TTC549 (cell line): Measurements from ENCODE around the gene TBXAS1.

ENCODE experiments used
- FAIRE-seq: peaks from 2 replicates; lab custom pipeline; 2012; peaks lifted over from hg19 to GRCh38; lab: Jason Lieb, UNC

Gene TBXAS1

DNA sequence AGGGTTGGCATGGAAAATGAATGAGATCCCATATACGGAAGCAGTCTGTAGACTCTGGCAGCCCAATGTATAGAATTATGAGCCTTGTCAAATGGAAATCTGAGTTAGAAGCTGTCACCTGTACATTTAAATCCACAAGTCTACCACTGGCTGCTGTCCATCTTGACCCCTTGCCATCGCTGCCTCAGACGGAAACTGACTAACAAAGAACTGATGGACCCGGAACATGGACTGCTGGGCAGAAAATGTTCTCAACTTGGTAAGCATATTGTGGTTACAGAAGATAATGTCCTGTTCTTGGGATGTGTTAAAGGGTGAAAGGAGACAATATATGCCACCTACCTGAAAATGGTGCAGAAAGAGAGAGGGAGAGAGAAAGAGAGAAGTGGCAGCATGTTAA lies 196.2 kb downstream of the TBXAS1 start:
- FAIRE-seq, result no peak

DNA sequence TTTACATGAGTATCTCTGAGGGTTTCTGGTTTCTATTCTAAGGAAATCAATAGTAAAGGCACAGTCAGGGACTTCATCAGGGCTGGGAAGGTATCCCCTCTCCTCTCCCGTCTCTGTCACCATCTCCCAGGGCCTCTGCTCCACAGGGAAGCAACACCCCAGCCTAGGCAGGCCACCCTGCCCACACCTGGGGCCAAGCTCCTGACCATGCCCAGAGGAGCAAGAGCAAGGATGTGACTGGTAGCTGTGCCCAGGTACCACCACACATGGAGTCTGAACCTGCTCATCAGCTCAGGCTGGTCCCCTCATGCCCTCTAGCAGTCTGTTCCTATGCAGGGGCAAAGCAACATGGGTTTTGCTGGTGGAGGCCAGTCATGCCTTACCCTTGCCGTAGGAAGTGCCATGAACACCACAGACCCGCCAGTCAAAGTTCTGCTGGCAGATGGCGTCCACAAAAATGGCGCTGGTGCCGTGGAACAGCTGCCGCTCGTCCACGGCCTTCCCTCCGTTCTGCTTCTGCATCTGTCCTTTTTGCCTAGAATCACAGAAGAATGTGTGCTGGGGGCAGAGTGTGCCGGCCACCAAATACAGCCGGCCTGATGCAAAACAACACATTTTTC lies 196.9 kb downstream of the TBXAS1 start:
- no peak for FAIRE-seq

DNA sequence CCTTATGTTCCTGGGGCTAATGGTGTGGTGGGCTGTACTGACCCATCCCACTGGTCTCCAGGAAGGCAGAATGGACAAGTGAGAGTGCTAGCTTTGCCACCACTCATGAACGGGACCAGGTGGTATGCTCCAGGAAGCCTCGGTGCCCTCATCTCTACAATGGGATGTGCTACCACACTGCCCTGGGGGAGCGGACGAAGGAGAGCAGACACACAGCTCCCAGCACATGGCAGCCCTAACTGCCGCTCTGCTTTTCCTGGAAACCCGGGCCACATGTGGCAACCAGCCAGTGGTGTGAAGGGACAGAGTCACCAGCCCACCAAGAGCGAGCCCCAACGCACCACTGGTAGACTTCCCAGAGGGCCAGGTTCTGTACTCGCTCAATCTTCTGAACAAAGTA lies 197.9 kb downstream of the TBXAS1 start:
- no peak for FAIRE-seq

DNA sequence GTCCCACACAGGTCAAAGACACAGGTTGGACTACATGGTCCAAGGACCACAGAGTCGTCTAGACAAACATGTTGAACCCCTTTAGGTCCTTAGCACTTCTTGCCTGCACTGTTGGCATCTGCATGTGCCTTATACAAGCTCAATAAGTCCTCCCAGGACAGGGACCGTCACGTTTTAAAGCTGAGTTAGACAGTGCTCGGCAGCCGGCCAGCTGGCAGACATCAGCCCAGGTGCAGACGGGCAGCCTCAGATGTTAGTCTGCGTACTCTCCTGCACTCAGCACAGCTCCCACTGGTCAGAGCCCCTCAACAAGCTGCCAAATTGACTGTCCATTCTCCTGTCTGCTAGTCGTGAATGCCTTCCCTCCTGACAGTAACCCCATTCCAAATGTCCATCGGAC lies 198.8 kb downstream of the TBXAS1 start:
- FAIRE-seq, result no peak

DNA sequence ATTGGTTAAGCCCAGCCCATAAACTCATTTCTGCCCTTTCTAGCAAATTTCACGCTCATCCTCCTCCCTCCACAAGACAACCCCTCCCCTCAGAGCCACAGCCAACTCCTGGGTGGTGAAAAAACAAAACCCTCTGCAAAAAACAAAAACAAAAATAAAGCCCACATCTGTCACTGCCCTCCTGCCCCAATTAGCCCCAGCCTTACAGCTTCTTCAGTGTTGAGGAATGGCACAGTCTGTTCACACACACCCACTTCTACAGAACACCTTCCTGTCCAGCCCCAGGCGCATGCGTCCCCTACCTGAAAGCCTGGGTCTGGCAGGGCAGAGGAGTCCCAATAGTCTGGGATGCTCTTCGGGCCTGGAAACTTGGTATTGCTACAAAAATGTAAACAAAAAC lies 199.2 kb downstream of the TBXAS1 start:
- FAIRE-seq, result no peak

DNA sequence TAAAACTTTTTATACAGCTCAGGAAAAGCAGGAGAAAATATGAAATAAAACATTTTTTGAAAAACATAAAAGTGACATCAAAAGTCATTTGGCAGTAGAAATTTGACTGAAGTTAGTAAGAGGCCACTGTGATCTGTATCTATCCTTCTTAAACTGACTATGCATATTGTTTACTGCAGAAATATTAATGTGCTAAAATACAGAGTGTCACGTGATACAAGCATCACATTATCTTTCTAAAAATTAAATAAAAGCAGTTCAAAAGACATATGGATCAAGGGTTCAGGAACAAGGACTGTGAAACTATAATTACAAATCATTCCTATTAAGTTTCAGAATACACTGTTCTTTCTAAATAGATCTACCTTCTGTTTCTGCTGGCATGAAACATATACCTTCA lies 200.0 kb downstream of the TBXAS1 start:
- no peak for FAIRE-seq

DNA sequence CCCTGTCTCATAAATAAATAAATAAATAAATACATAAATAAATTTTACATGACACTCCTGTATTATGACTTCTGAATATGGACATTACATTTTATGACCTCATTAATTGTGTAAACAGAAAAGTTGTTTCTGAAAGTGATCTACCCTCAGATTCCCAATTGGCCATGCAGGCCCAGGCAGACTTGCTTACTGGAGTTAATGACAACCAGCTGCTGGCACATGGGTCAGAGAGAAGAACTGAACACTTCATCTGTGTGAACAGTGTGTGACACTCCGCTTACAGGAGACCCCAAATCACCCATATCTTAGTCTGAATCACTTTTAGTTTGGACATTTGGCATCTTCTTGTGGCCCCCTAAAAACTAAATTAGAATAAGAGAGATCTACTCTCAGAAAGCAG lies 202.3 kb downstream of the TBXAS1 start:
- no peak for FAIRE-seq

DNA sequence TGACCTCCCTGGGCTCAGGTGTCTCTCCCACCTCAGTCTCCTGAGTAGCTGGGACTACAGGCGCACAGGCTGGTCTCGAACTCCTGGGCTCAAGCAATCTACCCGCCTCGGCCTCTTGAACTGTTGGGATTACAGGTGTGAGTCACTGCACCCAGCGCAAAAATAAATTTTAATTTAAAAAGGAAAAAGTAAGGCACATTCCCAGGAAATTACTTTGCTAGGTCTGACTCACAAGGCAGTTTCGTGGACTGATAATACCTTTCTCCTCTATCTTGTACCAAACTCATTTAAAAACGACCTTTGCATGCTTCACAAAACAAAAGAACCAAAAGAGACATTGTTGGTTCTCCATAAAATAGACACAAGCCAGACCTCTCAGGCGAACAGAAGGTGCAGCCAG lies 204.0 kb downstream of the TBXAS1 start:
- FAIRE-seq, result no peak

DNA sequence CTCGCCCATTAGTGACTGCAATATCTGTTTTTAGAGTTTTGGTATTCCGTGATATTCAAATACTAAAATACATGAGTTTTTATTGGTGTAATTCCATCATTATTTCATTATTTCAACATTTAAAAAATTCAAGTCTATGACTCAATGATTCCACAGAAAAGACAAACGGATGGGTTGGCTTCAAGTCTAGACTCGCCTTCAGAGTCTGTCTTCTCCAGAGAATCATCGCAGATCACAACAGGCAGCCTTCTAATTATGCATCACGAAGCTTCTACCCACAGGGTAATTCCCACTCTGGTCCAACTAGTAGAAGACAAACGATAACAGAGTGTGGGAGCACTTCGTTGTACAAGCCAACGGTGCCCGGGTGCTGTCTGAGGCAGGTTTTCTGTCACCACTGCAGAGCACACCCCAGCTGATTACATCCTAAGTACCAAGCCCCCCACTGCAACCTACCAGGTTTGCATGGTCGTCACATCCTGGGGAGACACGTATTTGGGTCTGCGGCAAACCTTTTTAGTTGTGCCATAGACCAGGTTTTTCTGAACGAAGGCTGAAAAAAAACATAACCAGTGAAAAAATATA lies 204.8 kb downstream of the TBXAS1 start:
- no peak for FAIRE-seq

DNA sequence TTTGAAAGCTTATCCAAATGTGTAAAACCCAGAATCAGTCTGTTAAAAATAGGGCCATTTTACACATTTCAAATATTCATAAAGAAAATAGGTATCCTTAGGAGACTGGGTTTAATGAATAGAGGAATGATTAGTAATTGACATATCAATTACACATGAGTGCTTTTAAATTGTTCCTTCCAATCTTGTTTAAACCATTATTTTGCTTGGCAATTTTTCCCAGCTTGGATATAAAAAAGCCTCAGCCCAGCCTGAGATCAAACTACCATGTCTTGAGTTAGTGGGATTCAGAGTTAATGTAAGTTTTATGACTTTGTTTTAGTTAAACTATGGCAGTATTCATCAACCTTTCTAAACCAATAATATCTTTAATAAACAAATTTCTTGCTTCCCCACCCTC lies 205.4 kb downstream of the TBXAS1 start:
- no peak for FAIRE-seq

DNA sequence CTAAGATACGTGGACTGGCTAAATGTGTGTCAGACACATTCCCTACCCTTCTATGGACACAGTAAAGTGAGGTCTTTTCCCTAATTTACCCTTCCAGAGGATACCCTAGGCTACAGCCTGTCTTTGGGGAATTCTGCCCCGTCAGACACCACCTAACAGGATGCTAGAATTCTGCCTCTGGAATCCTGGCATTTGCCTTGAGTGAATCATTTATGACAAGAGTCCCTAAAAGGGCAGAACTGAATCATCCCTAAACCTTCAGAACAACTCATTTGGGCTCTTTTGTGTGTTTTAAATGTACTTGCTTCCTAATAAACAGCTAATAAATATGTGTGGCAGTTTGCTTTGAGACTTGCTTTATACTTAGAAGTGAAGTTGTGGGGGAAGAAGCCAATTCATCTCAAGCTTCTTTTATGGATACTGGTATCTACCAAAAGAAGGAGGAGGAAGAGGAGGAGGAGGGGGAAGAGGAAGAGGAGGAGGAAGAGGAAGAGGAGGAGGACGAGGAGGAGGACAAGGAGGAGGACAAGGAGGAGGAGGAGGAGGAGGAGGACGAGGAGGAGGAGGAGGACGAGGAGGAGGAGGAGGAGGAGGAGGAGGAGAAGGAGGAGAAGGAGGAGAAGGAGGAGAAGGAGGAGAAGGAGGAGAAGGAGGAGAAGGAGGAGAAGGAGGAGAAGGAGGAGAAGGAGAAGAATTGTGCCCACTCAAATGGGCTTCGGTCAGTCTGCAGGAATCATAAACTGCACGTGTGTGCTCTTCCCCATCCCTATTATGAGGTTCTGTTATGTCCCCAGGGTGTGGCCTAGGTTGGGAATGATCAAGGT lies 206.5 kb downstream of the TBXAS1 start:
- FAIRE-seq, result no peak

DNA sequence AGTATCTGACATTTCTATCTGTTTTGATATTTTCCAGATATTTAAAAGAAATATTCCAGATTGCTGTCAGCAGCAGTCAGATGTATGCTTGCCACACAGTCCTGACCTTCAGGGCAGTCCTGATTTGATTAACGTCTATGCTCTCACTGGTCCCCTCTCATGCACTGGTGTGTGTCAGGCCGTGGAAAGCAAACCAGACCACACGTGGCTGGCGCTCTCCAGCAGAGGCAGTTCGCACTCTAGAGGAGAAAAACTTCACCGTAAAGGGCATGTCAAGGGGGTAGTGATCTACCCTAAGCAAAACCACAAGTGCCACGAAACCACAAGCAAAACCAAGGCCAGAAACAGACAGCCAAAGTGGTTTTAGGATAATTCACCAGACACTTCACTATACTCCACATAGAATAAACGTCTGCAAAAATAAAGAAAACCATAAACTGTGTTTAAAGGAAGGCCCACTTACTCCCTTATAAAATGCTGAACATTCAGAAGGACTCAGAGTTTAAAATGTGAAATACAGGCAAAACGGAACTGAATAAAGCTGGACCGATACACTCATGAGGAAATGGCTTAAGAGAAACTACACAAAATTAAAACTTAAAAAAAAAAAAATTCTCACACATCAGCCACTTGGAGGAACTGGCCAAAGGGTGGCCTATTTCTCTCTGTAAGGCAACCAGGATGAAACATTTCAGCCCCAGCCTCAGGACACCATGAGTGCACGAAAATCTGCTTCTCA lies 207.3 kb downstream of the TBXAS1 start:
- FAIRE-seq, result no peak

DNA sequence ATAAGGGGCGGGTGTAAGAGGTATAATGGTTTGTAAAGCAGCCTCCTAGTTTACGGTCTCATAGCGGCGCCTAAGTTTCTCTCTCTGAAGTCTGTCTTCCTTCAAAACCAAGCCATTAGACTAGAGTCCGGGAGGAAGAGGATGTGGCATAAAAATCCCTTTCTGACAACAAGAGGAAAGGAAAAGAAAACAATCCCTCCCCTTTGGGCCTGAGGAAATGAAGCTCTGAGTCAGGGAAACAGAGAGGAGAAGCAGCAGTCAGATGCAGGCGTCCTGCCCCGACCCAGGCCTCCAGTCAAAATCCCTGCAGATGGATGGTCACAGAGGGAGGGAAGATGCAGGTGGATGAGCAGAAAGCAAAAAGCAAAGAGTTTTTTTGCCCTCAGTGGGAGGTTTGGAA lies 210.0 kb downstream of the TBXAS1 start:
- FAIRE-seq, result no peak

DNA sequence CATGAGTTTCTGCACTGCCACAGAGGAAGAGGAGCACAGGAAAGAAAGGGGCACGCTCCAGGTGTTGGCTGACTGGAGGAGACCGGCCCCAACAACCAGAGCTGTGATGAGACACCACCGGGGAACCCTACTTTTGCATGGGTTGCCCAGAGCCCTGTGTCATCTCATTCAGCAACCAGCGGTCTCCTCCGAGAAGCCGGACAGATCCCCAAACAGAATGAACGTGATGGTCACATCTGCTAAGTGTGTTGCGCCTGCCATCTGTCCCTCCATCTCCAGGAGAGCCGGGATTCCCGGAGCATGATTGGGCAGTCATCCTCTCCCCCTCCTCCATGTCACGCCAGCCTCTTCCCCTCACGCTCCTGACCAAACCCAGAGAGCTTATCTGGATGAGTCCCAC lies 210.8 kb downstream of the TBXAS1 start:
- FAIRE-seq, result no peak

DNA sequence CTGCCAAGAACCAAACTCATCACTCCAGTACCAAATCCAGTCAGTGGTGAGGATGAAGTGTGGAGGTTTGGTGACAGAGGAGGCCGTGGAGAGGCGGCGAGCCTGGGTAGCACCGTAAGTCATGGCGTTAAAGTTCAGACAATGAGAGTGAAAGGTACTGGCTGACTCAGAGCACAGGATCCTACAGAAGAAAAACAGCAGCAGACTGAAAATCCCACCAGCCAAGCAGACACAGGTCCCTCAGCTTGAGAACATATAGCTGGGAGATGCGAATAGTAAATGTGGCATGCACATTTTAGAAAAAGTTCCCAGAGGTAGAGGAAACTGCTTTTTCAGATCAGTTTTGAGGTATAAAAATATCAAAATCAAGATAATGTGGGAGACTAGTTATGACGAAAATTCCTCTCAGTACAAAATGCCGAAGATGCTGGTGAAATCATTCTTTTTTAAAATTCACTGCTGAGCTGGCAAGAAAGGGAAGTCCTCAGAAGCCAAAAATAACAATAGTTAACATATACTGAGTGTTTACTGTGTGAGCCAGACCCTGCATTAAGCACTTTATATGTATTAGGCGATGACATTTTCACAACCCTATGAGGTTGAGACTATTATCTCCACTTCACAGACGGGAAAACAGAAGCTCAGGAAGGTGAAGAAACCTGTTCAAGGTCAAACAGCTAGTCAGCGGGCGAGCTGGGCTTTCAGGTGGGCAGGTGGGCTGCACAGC lies 212.8 kb downstream of the TBXAS1 start:
- no peak for FAIRE-seq

DNA sequence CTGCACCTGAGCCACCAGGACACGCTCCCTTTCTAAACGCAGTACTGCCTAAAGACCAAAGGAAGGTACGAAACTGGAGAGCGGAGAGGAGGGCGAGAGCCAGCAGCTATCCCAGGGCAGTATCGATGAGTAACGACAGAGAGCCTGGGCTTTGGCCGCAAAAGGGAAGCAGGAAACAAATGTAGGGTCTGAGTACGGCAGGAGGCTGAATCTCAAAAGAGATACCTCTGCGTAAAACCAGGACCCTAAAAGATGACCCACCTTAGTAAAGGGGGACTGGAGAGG lies 213.3 kb downstream of the TBXAS1 start:
- FAIRE-seq, result no peak

DNA sequence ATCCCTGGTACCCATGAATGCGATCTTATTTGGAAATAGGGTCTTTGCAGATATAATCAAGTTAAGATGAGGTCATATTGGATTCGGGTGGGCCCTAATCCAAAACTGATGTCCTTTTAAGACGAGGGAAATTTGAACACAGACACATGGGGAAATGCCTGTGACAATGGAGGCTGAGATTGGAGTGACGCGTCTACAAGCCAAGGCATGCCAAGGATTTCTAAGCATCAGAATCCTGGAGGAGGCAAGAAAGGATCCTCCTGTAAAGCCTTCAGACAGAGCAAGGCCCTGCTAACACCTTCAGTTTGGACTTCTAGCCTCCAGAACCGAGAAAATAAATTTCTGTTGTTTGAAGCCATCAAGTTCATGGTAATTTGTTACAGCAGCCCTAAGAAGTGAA lies 215.2 kb downstream of the TBXAS1 start:
- FAIRE-seq, result no peak

DNA sequence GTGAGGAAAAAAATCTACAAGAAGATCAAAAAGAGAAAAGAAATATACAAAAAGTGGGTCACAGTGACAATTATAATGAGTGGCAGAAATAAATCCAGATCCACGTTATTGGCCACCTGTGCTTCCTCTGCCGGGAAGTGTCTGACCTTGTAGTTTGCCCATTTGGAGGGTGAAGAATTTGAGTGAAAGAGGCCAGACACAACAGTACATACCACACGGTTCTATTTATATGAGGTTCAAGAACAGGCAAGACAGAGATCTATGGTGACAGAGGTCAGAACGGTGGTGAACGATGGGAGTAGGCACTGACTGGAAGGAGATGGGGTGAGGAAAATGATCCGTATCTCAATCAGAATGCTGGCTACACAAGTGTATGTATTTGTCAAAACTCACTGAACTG lies 216.6 kb downstream of the TBXAS1 start:
- no peak for FAIRE-seq

DNA sequence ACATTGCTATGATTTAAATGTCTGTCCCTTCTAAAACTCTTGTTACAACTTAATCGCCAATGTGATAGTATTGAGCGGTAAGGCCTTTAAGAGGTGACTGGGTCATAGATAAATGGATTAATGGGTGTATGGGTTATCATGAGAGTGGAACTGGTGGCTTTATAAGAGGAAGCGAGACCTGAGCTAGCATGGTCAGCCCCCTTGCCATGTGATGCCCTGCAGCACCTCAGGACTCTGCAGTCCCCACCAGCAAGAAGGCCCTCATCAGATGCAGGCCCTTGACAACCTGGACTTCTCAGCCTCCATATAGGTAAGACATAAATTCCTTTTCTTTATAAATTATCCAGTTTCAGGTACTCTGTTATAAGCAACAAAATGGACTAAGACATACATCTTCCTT lies 218.1 kb downstream of the TBXAS1 start:
- no peak for FAIRE-seq

DNA sequence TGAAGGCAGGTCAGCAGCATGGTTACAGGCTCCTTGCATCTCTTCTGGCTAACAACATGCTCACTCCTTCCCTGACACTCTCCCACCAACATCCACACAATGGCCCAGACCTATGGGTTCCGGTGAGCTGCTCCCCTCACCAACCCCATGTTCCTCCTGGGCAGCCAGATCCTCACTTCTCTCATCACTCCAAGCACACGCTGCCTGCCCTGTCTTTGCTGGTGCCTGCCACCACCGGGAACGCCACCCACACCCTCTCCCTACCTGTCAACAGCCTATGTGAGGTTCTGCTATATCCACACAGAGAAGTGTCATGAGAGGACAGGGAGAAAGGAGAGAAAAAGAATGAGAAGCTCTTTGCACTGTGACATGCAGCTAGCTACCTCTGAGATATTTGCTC lies 219.1 kb downstream of the TBXAS1 start:
- no peak for FAIRE-seq

DNA sequence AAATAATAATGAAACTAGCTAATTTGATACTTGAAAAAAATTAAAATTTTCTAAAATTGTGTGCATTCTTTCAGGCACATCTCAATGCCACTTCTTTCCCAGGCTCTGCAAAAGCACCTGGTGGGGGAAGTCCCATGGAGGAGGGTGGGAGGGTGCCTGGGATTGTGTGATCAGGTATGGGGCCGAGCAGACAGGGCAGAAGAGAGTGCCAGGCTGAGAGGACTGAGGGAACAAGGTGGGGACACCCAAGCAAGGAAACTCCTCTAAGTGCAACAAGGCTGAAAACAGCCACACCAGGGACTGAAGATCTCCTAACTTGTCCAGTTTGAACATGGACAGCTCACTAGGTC lies 219.9 kb downstream of the TBXAS1 start:
- FAIRE-seq, result no peak

DNA sequence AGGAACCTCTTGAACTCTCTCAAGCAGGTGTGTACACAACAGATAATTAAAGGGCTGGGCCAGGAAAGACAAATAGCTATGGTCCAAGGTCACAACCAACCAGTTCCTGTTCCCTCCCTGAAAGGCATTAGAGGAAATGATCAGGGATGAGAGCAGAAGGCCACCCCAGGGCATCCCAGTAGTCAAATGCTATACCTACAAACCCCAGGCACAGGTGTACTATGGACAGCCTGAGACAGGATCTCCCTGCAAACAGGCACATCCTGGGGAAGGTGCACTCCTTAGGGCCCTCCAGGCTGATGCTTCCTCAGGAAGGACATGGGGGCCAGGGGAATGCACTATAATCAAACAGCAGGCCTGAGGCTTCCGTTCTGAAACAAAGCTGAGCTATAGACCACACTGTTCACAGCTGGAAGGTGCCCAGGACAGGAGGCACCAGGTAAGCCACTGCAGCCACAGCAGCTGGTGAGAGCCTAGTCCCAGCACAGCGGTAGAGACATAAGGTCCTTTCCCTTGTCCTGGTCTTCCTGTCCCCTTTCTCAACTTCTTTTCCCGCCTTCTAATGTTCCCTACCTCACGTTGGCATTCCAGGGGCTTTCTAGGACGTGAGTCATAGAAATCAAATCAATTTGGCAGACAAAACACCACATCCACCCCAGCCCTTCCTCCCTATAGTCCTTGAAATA lies 220.4 kb downstream of the TBXAS1 start:
- FAIRE-seq, result no peak
